Measurements from ENCODE around the gene MTHFD1.

The MTHFD1 gene

GRCh38 chr14:64438181-64438841 lies 50.2 kb downstream of the MTHFD1 start:
- H3K4me3 ChIP-seq (replicated peaks; ENCODE audit: low read depth, low read length), result no peak overlapping the region
- no peak for TF ChIP-seq CTCF (IDR thresholded peaks at IDR 0.05; ENCODE audit: low read length, missing control alignments)
- peak; percentile 87 for DNase-seq (ENCODE audit: low read depth)

GRCh38 chr14:64439141-64439540 lies 51.0 kb downstream of the MTHFD1 start:
- no peak overlapping the region for H3K4me3 ChIP-seq (replicated peaks; ENCODE audit: low read depth, low read length)
- no peak for TF ChIP-seq CTCF (IDR thresholded peaks at IDR 0.05; ENCODE audit: low read length, missing control alignments)
- DNase-seq (ENCODE audit: low read depth), result no peak

GRCh38 chr14:64440494-64440893 lies 52.3 kb downstream of the MTHFD1 start:
- no peak overlapping the region for H3K4me3 ChIP-seq (replicated peaks; ENCODE audit: low read depth, low read length)
- TF ChIP-seq CTCF (IDR thresholded peaks at IDR 0.05; ENCODE audit: low read length, missing control alignments), result no peak
- DNase-seq (ENCODE audit: low read depth), result peak; percentile 33

GRCh38 chr14:64442300-64442988 lies 54.3 kb downstream of the MTHFD1 start:
- no peak overlapping the region for H3K4me3 ChIP-seq (replicated peaks; ENCODE audit: low read depth, low read length)
- no peak for TF ChIP-seq CTCF (IDR thresholded peaks at IDR 0.05; ENCODE audit: low read length, missing control alignments)
- DNase-seq (ENCODE audit: low read depth), result no peak

GRCh38 chr14:64444140-64444539 lies 56.0 kb downstream of the MTHFD1 start:
- TF ChIP-seq CTCF (IDR thresholded peaks at IDR 0.05; ENCODE audit: low read length, missing control alignments), result no peak
- DNase-seq (ENCODE audit: low read depth), result no peak
- H3K4me3 ChIP-seq (replicated peaks; ENCODE audit: low read depth, low read length), result no peak overlapping the region

GRCh38 chr14:64444984-64445845 lies 57.1 kb downstream of the MTHFD1 start:
- DNase-seq (ENCODE audit: low read depth), result peak; percentile 87
- H3K4me3 ChIP-seq (replicated peaks; ENCODE audit: low read depth, low read length), result no peak overlapping the region
- peak; percentile 2 for TF ChIP-seq CTCF (IDR thresholded peaks at IDR 0.05; ENCODE audit: low read length, missing control alignments)
